HG02870 (cell line): ENCODE results near the gene NAP1L3.
A peak's percentile ranks its signal among the peaks of the same experiment; 100 is the strongest.

Experiments used
- ATAC-seq: cut with Tn5 transposase; IDR thresholded peaks from one replicate; pipeline ENCODE4 v1.9.1; 2021; ENCODE audit warnings: mild to moderate bottlenecking, moderate library complexity; ENCODE audit not compliant: unreplicated experiment

The NAP1L3 gene

GRCh38 chrX:93673056-93673868 lies at the start of gene NAP1L3:
Gene NAP1L3, minus strand, starts transcription at chrX:93673578. Its CDS starts 274 bp downstream, at chrX:93673304.
- ATAC-seq, result peak; percentile 83

GRCh38 chrX:93711076-93711475 lies 37.7 kb upstream of the NAP1L3 start:
- ATAC-seq, result no peak

DNA sequence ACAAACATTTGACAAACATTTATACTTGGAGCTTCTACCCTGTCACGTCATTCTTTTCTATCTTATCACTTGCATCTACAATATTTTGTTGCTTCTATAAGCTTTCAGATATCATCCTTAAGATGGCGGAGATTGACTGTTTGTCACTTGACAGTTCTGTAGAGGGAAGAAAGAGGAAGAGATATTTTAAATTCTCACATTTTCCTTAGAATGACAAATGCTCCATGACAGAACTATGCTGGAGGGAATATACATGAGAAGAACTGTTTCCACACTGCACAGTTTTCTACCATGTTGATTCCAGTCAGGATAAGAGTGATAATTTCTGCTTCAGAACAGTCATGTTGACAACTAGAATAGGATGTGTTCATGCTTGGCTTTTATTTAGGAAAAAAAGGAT lies 30.3 kb upstream of the NAP1L3 start:
- ATAC-seq, result no peak

GRCh38 chrX:93695981-93696380 lies 22.6 kb upstream of the NAP1L3 start:
- no peak for ATAC-seq

DNA sequence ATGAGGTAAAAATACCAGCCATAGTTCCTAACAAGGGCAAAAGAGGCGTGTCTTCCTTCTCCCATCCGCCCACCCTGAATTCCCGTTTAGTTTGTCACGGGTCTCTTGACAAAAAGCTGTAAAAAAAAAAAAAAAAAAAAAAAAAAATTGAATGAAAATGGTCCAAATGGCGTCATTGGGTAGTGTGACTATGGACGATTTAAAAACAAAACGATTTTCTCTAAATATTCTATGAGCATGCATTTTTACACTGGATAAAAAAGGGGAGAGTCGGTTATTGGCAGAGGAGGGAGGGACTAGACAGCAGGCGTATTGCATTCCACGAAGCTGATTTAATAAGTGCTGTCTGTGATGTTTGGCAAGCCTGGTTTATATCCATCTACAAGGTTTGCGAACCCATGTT lies 492 bp upstream of the NAP1L3 start, which contains the start of gene FAM133A:
TSS of gene FAM133A (plus strand) at position 338 of the 403 bp plus-strand sequence. CDS start 35,214 bp downstream, outside the sequence.
- ATAC-seq, result peak; percentile 6

DNA sequence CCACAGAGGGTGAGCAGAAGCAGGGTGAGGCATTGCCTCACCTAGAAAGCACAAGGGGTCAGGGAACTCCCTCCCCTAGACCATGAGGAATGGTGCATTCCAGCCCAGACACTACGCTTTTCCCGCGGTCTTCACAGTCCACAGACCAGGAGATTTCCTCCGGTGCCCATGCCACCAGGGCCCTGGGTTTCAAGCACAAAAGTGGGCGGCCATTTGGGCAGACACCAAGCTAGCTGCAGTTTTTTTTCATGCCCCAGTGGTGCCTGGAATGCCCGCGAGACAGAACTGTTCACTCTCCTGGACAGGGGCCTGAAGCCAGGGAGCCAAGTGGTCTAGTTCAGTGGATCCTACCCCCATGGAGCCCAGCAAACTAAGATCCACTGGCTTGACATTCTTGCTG lies 12.8 kb downstream of the NAP1L3 start:
- no peak for ATAC-seq

DNA sequence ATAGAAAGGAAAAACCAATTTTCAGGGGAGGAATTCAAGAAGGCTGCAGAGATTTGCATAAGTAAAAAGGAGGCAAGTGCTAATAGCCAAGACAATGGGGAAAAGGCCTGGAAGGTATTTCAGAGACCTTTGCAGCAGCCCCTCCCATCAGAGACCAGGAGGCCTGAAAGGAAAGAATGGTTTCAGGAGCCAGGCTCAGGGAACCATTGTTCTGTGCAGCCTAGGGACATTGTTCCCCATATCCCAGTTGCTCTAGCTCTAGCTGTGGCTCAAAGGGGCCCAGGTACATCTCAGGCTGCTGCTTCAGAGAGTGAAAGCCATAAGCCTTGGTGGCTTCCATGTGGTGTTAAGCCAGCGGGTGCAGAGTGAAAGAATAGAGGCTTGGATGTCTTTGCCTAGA lies 24.0 kb downstream of the NAP1L3 start:
- ATAC-seq, result no peak

DNA sequence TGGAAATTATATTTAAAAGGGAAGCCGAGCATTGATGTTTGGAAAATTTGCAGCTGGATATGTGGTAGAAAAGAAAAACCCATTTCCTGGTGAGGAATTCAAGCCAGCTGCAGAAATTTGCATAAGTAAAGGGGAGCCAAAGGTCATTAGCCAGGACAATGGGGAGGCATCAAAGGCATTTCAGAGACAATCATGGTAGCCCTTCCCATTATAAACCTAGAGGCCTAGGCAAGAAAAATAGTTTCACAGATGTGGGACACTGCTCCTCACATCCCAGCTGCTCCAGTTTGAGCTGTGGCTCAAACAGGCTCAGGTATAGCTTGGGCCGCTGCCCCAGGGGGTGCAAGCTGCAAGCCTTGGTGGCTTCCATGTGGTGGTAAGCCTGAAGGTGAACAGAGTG lies 35.8 kb downstream of the NAP1L3 start:
- ATAC-seq, result no peak
